Measurements from ENCODE around the gene GRK2. TPM values are rescaled to one million over a fixed set of nuclear protein-coding genes. Genes with fewer than 3 reads are reported as not detected.
"Not testable (repeated sequence)": the region's sequence is repeated elsewhere in the genome, so short reads cannot be mapped to it uniquely, and the experiment has no call there.

The GRK2 gene
- total RNA-seq, 1 experiment from 2014 or later, result 56.3 TPM

- Mint-ChIP-seq H3K4me1 (peaks cover 4 to 6% of the 10 kb centered on the region in 2 experiments), H3K27me3 (ENCODE audit: low read depth) (peaks cover 46% of the 10 kb centered on the region), H3K27ac (peak overlapping the region in 1 of 3 experiments; percentile 96; a peak in 2 of 7 replicates), H3K36me3 (ENCODE audit: insufficient read depth in 1 of 3, low read depth in 3 of 3) (no peaks in the 10 kb centered on the region; a peak in 1 of 7 replicates), H3K4me3 (peak overlapping the region; percentile 85 to 97), H3K9me3 (no peaks in the 10 kb centered on the region; a peak in 1 of 5 replicates)
- no peak overlapping the region for H4K91ac ChIP-seq (ENCODE audit: insufficient read length, low read depth, low read length)
- H2BK5ac ChIP-seq (ENCODE audit: insufficient read length, low read length), result no peak overlapping the region
- no peaks in the 10 kb centered on the region for H3K79me2 ChIP-seq (ENCODE audit: insufficient read depth, low read length)
- H4K20me1 ChIP-seq (ENCODE audit: control insufficient read depth, insufficient read depth, insufficient read length), result peaks cover 3% of the 10 kb centered on the region
- H3K27me3 ChIP-seq (ENCODE audit: insufficient read depth, low read length), result peaks cover 11% of the 10 kb centered on the region
- no peak overlapping the region for H3K23ac ChIP-seq (ENCODE audit: insufficient read length, low read depth, low read length)
- H3K56ac ChIP-seq (ENCODE audit: insufficient read length, low read depth, low read length), result no peak overlapping the region
- no peaks in the 10 kb centered on the region for H3K9me3 ChIP-seq (ENCODE audit: control insufficient read depth, low read depth, low read length)
- no peak overlapping the region for H2BK12ac ChIP-seq (ENCODE audit: insufficient read length, low read depth, low read length)
- peak overlapping the region; percentile 92 for H3K4me2 ChIP-seq (ENCODE audit: insufficient read depth, insufficient read length, low read length)
- H3T11ph ChIP-seq (ENCODE audit: low read length), result no peak overlapping the region
- no peaks in the 10 kb centered on the region for H3K4me1 ChIP-seq (ENCODE audit: insufficient read depth, low read length)
- no peak overlapping the region for H2BK120ac ChIP-seq (ENCODE audit: low read depth, low read length, poor library complexity, severe bottlenecking)
- no CpG with 5 or more reads among the region's 53 CpGs for WGBS (ENCODE audit: extremely low coverage, insufficient read length, low lambda C conversion rate)
- no peak overlapping the region for H3K4ac ChIP-seq (ENCODE audit: low read depth, low read length)
- H2AFZ ChIP-seq (ENCODE audit: low read length), result no peak overlapping the region
- H4K8ac ChIP-seq (replicated peaks; ENCODE audit: insufficient read length, low read depth, low read length), result no peak overlapping the region
- H3K79me1 ChIP-seq (ENCODE audit: insufficient read depth, low read depth, low read length, poor library complexity, severe bottlenecking), result no peaks in the 10 kb centered on the region
- no peak overlapping the region for H2BK20ac ChIP-seq (ENCODE audit: low read depth, low read length, poor library complexity, severe bottlenecking)
- TF ChIP-seq CTCF (conservative IDR thresholded peaks at IDR 0.05), result no peak
- DNase-seq, result no peak
- H2BK15ac ChIP-seq (ENCODE audit: low read depth, low read length), result no peak overlapping the region
- H3K14ac ChIP-seq (ENCODE audit: insufficient read depth, low read length), result no peak overlapping the region
- H3K9ac ChIP-seq (ENCODE audit: extremely low read depth, insufficient read length, low read length), result peak overlapping the region; percentile 31
- H4K5ac ChIP-seq (ENCODE audit: insufficient read length, low read depth, low read length), result no peak overlapping the region
- no peak overlapping the region for H2AK5ac ChIP-seq (ENCODE audit: insufficient read length, low read length)
- H3K23me2 ChIP-seq (ENCODE audit: insufficient read length, low read depth, low read length, poor library complexity, severe bottlenecking), result peaks cover 14% of the 10 kb centered on the region
- H3K18ac ChIP-seq (ENCODE audit: insufficient read length, low read depth, low read length), result no peak overlapping the region
- no peak overlapping the region for H3K27ac ChIP-seq (ENCODE audit: insufficient read length, low read depth, low read length)
These were observed 51.7 kb downstream of the GRK2 start for GRCh38 chr11:67317888-67318555.

GRCh38 chr11:67318876-67319275, 52.6 kb downstream of the GRK2 start:
- H3K4me2 ChIP-seq (ENCODE audit: insufficient read depth, insufficient read length, low read length), result not testable (repeated sequence)
- H3K4me3 Mint-ChIP-seq, result peak overlapping the region in 1 of 2 experiments; percentile 97; a peak in 3 of 5 replicates

More at GRCh38 chr11:67318876-67319275, 52.6 kb downstream of the GRK2 start:
- H4K8ac ChIP-seq (replicated peaks; ENCODE audit: insufficient read length, low read depth, low read length); H3K14ac ChIP-seq (ENCODE audit: insufficient read depth, low read length); H3K56ac ChIP-seq (ENCODE audit: insufficient read length, low read depth, low read length); H2BK15ac ChIP-seq (ENCODE audit: low read depth, low read length); H4K5ac ChIP-seq (ENCODE audit: insufficient read length, low read depth, low read length); H2AK5ac ChIP-seq (ENCODE audit: insufficient read length, low read length); H3K4me1 ChIP-seq (ENCODE audit: insufficient read depth, low read length); H3K4ac ChIP-seq (ENCODE audit: low read depth, low read length); H3K36me3 Mint-ChIP-seq (ENCODE audit: insufficient read depth in 1 of 3, low read depth in 3 of 3); H3K23ac ChIP-seq (ENCODE audit: insufficient read length, low read depth, low read length); H3K27ac ChIP-seq (ENCODE audit: insufficient read length, low read depth, low read length); H4K91ac ChIP-seq (ENCODE audit: insufficient read length, low read depth, low read length); H2AFZ ChIP-seq (ENCODE audit: low read length); H3K27ac Mint-ChIP-seq; H3T11ph ChIP-seq (ENCODE audit: low read length); H3K9me3 Mint-ChIP-seq; H2BK12ac ChIP-seq (ENCODE audit: insufficient read length, low read depth, low read length); H3K4me1 Mint-ChIP-seq; DNase-seq; H3K9me3 ChIP-seq (ENCODE audit: control insufficient read depth, low read depth, low read length); H4K20me1 ChIP-seq (ENCODE audit: control insufficient read depth, insufficient read depth, insufficient read length); H3K79me2 ChIP-seq (ENCODE audit: insufficient read depth, low read length); H3K9ac ChIP-seq (ENCODE audit: extremely low read depth, insufficient read length, low read length); H2BK20ac ChIP-seq (ENCODE audit: low read depth, low read length, poor library complexity, severe bottlenecking); H3K18ac ChIP-seq (ENCODE audit: insufficient read length, low read depth, low read length); H2BK5ac ChIP-seq (ENCODE audit: insufficient read length, low read length); H2BK120ac ChIP-seq (ENCODE audit: low read depth, low read length, poor library complexity, severe bottlenecking); H3K79me1 ChIP-seq (ENCODE audit: insufficient read depth, low read depth, low read length, poor library complexity, severe bottlenecking): not testable (repeated sequence)
- H3K27me3 Mint-ChIP-seq (ENCODE audit: low read depth), result peaks cover 46% of the 10 kb centered on the region
- Histone ChIP-seq H3K23me2 (ENCODE audit: insufficient read length, low read depth, low read length, poor library complexity, severe bottlenecking) (peaks cover 14% of the 10 kb centered on the region), H3K27me3 (ENCODE audit: insufficient read depth, low read length) (peaks cover 11% of the 10 kb centered on the region)
- WGBS (ENCODE audit: extremely low coverage, insufficient read length, low lambda C conversion rate), result no CpG with 5 or more reads among the region's 12 CpGs

Data from H9 (cell line).